ENCODE measurements around the gene ARFIP1. TPM values are rescaled to one million over a fixed set of nuclear protein-coding genes. Genes with fewer than 3 reads are reported as not detected.

The ARFIP1 gene
- total RNA-seq, 1 donor from 2014 or later: 26.2 TPM

DNA sequence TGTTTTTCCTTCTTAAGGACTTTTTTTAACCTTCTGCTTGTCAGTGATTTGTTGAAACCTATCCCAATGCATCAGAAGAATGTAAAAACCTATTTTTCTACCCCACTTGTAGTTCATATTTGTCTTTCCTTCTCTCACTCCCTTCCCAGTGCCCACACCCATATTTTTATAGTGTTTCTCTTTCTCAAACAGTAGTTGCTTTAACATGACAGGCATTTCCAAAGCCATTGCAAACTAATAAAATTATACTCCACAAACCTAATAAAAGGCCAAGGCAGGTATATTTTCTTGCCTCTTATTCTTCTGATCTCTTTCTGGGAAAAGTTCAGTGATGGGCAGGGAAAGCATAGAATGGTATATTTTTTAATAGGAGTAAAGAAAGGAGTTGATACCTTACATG lies 120.6 kb downstream of the ARFIP1 start:
- TF ChIP-seq, protein P1, sequence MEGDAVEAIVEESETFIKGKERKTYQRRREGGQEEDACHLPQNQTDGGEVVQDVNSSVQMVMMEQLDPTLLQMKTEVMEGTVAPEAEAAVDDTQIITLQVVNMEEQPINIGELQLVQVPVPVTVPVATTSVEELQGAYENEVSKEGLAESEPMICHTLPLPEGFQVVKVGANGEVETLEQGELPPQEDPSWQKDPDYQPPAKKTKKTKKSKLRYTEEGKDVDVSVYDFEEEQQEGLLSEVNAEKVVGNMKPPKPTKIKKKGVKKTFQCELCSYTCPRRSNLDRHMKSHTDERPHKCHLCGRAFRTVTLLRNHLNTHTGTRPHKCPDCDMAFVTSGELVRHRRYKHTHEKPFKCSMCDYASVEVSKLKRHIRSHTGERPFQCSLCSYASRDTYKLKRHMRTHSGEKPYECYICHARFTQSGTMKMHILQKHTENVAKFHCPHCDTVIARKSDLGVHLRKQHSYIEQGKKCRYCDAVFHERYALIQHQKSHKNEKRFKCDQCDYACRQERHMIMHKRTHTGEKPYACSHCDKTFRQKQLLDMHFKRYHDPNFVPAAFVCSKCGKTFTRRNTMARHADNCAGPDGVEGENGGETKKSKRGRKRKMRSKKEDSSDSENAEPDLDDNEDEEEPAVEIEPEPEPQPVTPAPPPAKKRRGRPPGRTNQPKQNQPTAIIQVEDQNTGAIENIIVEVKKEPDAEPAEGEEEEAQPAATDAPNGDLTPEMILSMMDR (IDR thresholded peaks at IDR 0.05; ENCODE audit: unreplicated experiment): no peak
- no peaks in the 10 kb centered on the region for H3K27me3 Mint-ChIP-seq (ENCODE audit: low read depth)
- H3K27ac Mint-ChIP-seq: no peak overlapping the region
- peaks cover 6% of the 10 kb centered on the region for H3K9me3 Mint-ChIP-seq
- H3K4me3 Mint-ChIP-seq: no peak overlapping the region
- DNase-seq (ENCODE audit: low spot score in 2 of 2, unreplicated experiment in 2 of 2): no peak
- H3K36me3 Mint-ChIP-seq: peaks cover 16% of the 10 kb centered on the region
- H3K4me1 Mint-ChIP-seq: peaks cover 4% of the 10 kb centered on the region

DNA sequence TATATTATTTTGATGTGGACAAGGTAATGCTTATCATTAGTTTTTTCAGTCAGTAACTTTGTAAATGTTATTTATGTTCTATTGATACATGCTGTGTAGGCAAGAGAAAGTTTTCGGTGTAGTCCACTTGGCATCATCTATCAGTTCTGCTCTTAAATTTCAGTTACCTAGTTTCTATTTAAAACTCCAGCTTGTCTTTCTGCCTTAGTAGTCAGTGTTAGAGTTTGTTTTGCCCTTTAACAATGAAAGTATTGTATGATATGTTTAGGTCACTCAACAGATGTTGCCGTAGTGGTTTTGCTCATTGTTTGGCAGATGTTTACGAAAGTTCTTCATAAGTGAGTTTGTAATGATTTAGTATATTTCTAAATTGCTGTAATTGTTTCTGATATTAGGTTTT lies 121.5 kb downstream of the ARFIP1 start:
- Mint-ChIP-seq H3K36me3 (peaks cover 18% of the 10 kb centered on the region), H3K9me3 (peaks cover 6% of the 10 kb centered on the region), H3K27ac (no peak overlapping the region), H3K4me1 (peaks cover 4% of the 10 kb centered on the region), H3K27me3 (ENCODE audit: low read depth) (no peaks in the 10 kb centered on the region), H3K4me3 (no peak overlapping the region)
- DNase-seq (ENCODE audit: low spot score in 2 of 2, unreplicated experiment in 2 of 2): no peak
- TF ChIP-seq, protein P1 (IDR thresholded peaks at IDR 0.05; ENCODE audit: unreplicated experiment): no peak

DNA sequence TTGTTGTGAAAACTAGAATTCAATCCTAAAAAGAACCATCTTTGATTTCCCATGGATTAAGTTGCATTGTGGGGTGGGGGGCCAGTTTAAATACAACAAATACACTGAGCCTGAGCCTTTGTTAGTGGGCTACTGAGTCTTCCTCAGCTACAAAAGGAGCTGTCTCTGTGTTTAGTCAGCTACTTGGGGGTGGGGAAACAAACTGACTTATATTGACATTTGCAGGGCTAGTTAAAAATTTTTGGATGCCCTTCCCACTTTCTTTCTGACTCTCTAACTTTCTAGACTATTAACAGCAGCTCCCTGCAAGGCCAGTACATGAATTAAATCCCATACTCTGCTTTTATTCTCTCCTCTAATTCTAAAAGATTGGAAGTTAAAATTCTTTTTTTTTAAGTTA lies 123.9 kb downstream of the ARFIP1 start:
- Mint-ChIP-seq H3K27ac (no peak overlapping the region), H3K9me3 (peaks cover 6% of the 10 kb centered on the region), H3K27me3 (ENCODE audit: low read depth) (no peaks in the 10 kb centered on the region), H3K4me1 (peaks cover 4% of the 10 kb centered on the region), H3K4me3 (no peak overlapping the region), H3K36me3 (peaks cover 21% of the 10 kb centered on the region)
- DNase-seq (ENCODE audit: low spot score in 2 of 2, unreplicated experiment in 2 of 2): no peak
- TF ChIP-seq, protein P1 (IDR thresholded peaks at IDR 0.05; ENCODE audit: unreplicated experiment): no peak

DNA sequence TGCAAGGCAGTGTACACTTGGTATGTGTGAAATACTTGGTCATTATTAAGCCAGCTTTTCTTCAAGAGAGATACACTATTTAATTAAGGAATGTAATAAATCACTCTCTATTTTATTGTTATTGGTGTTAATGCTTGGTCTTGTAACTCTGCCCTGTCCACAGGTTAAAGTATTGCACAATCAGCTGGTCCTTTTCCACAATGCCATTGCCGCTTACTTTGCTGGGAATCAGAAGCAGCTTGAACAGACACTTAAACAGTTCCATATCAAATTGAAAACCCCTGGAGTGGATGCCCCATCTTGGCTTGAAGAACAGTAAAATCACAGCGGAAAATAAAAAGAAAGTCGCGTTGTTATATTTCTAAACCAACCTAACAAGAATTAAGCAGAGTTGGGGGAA lies 130.1 kb downstream of the ARFIP1 start:
- no peak for DNase-seq (ENCODE audit: low spot score in 2 of 2, unreplicated experiment in 2 of 2)
- TF ChIP-seq, protein P1 (IDR thresholded peaks at IDR 0.05; ENCODE audit: unreplicated experiment): no peak
- no peaks in the 10 kb centered on the region for H3K4me1 Mint-ChIP-seq
- peaks cover 2% of the 10 kb centered on the region for H3K9me3 Mint-ChIP-seq
- H3K36me3 Mint-ChIP-seq: peaks cover 18% of the 10 kb centered on the region
- no peak overlapping the region for H3K4me3 Mint-ChIP-seq
- H3K27ac Mint-ChIP-seq: no peak overlapping the region
- no peaks in the 10 kb centered on the region for H3K27me3 Mint-ChIP-seq (ENCODE audit: low read depth)

DNA sequence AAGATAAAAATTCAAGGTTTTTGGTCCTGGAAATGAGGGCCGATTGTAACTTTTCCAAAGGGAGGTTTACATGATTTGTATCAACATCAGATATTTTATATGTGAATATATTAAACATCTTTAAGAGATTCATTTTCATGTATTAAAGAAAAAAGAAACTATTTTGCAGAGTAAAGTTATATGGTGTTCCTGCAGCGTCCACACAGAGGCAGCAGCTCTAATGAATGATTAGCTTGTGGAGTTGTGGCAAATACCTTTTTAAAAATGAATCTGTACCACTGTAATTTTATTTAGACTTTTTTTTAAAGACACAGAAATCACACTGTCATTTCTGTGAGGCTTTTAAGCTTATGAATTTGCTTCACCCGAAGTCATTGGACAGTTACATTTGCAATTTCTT lies 130.8 kb downstream of the ARFIP1 start:
- H3K27ac Mint-ChIP-seq: no peak overlapping the region
- TF ChIP-seq, protein P1 (IDR thresholded peaks at IDR 0.05; ENCODE audit: unreplicated experiment): no peak
- DNase-seq (ENCODE audit: low spot score in 2 of 2, unreplicated experiment in 2 of 2): no peak
- H3K27me3 Mint-ChIP-seq (ENCODE audit: low read depth): no peaks in the 10 kb centered on the region
- no peaks in the 10 kb centered on the region for H3K9me3 Mint-ChIP-seq
- H3K4me3 Mint-ChIP-seq: no peak overlapping the region
- peaks cover 16% of the 10 kb centered on the region for H3K36me3 Mint-ChIP-seq
- H3K4me1 Mint-ChIP-seq: no peaks in the 10 kb centered on the region

Data from mesothelial cell of epicardium (in vitro differentiated cells).